Activated CD4-positive, alpha-beta T cell treated with anti-CD3 and anti-CD28 coated beads, Interleukin-2, amount 50 U/mL, for 48 hours (primary cell): ENCODE measurements around the gene BNIP5.

Experiments used
- DNase-seq, 2 experiments: peaks; one replicate each; pipeline ENCODE4 v3.0.0-alpha.2; 2020

Gene BNIP5, protein sequence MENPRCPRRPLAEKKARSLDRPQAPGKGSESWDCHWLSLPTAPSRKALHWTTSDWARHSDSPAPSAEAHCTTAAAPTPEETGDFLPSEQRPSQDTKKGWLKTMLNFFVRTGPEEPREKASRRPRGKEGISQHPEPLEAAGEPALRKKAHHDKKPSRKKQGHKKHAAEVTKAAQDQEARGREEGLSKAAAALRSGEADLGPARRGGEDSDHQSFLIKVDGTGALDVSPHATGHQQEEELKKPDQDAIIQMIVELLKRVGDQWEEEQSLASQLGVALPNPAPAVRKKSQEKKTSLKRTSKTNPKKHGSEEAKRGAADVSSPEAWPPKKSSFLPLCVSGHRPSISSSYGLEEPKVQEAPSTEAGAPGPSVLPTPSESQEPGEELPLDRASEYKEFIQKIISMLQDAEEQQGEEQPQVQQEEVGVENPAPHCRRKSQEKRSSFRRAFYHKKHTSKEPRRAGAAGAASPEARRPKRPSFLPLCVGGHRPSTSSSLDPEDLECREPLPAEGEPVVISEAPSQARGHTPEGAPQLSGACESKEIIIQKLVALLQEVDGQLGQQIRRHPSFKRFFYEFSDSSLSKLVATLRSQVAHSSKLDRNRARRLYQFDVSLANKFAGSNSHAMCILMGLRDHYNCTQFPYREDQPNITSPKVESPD

DNA sequence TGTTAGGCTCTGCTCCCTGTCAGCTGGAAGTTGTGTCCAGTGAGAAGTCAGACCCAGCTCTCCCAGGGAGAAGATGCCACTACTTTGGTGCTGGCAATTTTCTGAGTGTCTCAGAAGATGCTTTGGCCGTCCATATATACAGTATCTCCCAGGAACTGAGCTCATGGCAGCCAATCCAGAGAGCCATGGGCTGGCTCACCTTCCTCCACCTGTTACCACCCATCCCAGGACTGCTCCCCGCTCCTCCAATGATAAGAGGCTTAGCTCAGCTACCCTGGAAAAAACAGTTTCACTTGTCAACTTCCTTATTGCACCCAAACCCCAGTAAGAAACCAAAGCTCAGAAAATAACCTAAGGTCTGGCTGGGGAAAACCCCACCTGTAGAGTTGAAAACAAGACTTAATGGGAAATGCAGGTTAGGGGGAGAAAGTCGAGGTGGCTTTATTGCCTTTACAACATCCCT is at the start of gene BNIP5:
Gene BNIP5 (minus strand): TSS at position 110 of the 463 bp plus-strand sequence. CDS start 6,198 bp downstream, outside the sequence.
- DNase-seq = no peak

DNA sequence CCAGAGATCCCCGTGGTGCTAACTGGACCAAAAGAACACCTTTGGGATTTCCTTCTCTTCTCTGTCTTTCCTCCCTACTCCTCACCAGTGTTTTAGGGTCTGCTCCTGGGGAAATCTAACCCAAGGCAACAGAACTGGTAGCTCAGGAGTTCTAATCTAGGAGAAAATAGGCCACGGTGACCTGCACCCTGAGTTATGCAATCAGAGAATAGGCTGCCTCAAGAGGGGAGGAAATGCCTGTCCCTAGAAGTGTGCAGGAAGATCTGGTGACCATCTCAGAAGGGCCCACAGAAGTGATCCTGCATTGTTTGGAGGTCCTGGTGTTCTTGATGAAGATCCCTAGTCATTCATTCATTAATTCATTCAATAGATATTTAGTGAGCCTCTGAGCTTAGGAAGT is 47.4 kb upstream of the BNIP5 start:
- no peak for DNase-seq

DNA sequence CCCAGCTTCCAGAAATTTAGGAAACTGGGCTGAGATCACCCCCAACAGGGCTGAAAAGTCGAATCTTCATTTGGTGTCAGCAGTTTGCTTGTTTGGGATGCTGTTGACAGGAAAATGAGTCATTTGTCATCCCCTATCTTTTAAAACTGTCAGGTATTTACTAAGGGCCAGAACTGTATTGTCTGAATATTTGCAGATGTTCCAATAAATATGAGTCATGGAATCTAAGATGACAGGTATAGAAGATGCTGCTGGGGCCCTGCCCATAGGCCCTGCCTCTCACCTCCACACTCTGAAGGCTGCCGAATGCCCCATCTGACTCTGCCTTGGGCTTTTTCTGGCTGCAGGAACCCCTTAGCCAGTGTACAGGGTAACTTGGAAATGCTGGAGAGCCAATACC is 46.9 kb upstream of the BNIP5 start:
- DNase-seq = peak; percentile 20 to 30

DNA sequence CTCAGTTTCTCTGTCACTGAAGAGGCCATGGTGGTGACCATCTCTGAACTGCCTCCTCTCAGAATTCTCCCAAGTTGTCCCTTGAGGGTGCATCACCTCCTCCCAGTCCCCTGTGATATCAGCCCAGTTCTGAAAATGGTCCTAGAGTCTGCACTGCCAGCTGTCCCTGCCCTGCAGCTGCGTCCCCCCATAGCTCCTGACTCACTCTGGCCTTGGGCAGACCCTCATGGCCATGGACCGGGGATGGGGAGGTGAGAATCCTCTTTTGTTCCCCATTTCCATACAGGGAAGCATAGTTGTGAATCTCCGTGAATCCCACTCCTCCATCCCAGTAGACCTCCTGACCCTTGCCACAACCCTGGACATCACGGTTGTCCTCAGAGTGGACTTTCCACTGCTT is 46.3 kb upstream of the BNIP5 start:
- no peak for DNase-seq

DNA sequence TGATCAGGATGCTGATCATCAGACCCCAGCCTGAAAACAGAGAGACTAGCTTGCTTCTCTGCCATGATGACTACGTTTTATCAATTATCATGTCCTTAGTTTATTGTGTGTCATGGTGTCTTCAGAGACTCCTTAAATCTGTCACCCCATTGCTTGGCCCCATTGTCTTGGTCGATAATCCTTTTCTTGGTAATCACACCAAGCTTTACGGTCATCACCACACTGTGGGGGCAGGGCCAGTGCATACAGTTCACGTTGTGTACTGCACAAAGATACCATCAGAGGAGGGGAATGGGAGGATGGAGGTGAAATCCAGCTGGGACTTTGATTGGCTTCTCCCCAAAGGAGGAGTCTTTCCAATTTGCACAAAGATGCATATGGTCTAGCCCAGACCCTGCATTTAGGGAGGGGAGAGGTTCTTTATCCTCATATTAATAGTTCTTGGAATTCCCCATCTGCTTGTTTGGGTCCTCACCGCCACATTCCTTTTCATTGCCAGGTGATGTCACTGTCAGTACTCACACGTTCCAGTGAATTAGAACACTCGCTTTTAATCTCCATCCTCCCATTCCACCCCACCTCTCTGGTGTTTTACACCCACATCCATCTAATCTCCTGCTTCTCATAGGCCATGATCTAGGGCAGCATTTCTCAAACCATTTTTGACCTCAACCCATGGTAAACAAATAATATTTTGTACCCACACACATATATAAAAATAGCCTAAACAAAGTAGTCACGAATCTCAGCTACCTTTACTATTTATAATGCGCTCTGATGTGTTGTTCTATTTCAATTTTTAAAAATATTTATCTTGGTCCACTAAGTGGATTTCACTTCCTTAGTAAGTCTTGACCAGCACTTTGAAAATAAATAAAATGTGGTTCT is 45.1 kb upstream of the BNIP5 start:
- DNase-seq = peak in 1 of 2 experiments; percentile 22

DNA sequence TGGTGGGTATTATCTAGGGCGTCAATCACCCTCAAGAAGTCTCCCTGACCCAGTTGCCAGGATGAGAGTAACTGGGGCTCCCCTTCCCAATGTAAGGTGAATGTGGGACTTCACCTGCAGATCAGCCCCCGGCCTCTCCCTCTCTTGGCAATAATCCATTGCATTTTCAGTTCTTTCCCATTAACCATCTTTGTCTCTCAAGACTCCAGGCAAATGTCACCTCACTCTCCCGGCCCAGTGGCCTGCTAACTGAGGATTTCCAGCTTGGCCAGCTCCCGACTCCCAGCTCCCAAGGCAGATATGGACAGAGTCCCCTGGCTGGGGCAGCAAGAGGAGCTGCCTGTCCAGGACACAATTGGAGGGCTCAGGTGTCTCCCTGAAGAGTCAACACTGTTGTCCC is 43.5 kb upstream of the BNIP5 start:
- DNase-seq = no peak

DNA sequence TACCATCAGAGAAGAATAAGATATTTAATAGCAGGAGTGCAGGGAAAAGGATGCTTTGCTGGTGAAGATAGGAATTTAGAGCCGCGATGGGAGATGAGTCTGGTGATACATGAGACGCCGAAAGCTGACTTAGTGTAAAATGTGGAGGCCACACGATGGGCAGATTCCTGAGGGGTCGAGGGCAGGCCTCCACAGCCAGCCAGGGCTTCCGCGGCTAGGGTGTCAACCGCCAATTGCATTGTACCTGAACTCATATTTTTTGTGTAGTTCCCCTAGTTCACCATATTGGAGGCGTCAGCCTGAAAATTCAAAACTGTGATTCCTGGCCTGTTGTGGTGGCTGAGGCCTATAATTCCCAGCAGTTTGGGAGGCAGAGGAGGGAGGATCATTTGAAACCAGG is 42.2 kb upstream of the BNIP5 start:
- DNase-seq = no peak

DNA sequence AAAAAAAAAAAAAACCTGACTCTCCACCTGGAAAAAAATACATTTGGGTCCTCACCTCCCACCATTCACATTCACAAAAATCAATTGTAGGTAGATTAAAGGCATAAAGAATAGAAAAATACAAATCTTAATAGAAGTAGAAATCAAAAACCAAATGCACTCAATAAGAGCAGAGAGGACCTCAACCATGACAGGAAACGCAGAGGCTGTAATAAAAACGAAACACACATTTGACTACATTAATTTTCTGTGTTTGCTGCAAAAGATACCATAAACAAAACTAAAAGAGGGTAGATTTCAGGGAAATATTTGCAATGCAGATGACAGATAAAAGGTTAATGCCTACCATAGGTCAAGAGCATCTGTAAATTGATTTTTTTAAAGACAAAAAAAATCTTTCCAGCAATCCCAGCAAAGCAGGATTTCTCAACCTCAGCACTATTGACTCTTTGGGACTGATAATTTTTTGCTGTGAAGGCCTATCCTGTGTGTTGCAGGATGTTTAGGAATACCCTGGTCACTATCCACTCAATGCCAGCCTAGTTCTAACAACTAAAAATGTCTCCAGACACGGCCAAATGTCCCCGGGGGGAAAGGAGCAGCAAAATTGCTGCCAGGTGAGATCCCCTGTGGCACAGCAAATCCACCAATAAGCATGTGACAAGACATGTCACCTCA is 41.7 kb upstream of the BNIP5 start:
- no peak for DNase-seq

DNA sequence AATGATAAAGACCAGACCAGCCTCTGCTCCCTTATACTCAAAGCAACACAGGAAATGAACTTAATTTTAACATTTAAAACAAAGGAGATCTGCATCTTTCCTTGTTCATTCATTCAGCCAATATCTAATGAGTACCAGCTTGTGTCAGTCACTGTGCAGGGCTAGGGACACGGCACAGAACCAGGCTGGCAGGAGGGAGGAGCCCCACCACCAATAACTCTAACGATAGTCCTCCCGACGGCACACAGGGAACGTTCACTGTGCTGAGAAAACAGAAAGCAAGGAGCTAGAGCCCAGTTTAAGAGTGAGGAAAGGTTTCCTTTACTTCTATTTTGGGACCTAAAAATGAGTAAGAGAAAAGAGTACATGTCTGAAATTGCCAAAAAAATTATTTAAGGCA is 40.9 kb upstream of the BNIP5 start:
- DNase-seq = no peak

DNA sequence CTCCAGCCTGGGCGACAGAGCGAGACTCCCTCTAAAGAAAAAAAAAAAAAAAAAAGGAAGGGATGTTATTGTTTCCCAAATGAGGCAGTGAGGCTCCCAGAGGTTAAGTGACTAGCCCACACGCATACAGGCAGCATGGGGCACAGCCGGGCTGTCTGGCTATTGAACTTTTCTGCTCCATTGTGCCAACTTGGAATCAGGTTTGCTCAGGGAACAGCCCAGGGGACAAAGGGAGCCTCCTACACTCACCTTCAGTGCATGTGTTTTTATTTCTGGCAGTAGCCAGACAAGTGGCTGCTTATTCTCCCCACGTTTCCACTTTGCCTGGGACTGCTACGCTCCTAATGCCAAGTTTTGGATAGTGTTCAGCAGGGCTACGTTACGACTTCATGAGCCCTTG is 40.1 kb upstream of the BNIP5 start:
- no peak for DNase-seq

DNA sequence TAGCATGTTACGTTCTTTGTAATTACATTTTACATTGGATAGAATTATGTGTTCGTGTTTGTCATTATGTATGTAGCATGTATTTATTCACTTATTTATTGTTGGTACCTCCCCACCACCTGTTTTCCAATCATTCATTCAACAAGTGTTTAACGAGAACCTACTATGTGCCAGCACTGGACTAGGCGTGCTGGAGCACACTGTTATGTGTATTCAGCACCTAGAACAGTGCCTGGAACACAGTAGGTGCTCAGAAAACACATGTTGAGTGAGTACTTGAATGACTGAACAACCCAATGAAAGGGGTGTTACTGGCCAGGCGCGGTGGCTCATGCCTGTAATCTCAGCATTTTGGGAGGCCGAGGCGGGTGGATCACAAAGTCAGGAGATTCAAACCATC is 39.5 kb upstream of the BNIP5 start:
- no peak for DNase-seq

DNA sequence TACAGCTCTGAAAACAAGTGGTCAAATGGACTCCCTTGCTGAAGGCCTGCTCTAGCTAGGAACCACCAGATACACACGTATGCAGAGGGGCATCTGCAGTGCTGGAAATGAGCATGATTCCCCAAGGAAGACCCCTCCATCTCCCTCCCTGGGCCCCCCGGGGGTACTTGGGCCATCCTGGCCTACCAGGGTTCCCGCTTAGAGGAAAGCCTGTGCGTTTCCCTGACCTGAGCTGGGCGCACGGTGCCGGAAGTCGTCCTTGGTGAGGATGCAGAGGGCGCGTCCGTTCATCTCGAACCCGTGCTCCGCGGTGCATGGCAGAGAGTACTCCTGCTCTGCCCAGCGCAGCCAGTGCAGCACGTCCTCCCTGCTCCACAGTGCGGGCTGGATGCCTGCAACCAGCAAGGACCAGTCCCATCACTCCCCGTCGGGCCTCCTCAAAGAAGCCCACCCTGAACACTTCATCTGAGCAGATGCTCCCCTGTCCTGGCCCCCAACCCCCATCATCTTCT is 39.0 kb upstream of the BNIP5 start:
- no peak for DNase-seq

DNA sequence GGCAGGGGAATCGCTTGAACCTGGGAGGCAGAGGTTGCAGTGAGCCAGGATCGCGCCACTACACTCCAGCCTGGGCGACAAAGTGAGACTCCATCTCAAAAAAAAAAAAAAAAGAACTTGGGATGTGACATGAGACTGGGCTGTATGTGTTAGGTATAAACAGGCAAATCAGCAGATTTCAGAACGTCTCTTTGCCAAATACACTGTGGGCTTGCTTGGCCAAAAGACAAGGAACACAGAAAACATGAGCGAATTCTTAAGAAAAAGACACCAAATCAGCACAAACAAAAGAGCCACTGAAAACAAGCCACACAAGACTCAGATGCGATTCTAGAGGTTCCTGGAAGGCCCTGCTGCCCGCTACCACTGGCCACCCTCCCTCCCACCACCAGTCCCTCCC is 38.3 kb upstream of the BNIP5 start:
- no peak for DNase-seq

DNA sequence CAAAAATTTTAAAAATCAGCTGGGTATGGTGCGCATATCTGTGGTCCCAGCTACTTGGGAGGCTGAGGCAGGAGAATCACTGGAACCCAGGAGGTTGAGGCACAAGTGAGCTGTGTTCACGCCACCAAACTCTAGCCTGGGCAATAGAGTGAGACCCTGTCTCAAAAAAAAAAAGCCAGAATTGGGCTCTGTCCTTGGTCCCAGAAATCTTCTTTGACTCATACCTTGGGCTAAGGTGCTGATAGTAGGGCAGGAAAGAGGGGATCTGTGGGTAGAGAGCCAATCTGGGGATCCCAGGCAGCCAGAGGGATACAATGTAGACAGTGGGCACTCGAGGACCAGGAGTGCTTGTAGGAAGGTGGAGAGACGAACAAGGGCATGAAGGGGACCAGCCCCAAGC is 37.5 kb upstream of the BNIP5 start:
- DNase-seq = no peak

DNA sequence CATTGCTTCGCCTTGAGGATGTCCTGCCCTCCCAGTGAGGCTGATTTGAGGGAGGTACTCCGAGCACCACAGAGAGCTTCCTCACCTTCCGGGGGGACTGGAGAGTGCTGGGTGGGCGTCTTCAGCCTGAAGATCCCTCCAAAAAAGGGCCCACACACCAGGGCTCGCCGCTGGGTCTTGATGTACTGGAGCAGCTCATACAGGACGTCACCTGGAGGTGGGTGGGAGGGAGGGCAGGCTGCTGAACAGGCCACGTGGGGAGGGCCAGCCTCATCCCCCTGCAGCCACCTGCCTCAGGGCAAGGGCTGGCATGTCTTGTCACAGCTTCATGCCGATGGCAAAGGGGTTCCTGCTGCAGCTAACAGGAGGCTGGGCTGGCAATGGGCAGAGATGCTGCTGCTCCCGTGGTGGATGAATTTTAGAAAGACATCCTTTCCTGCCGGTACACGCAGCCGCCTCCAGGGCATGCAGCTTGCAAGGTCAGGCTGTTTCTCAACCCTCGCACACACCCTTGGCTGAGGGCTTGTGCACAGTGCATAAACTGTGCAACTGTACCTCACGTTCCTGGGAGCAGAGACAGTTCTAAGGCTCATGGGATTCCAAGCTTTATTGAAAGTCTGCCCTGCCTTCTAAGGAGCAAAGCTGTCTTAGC is 36.8 kb upstream of the BNIP5 start:
- no peak for DNase-seq

DNA sequence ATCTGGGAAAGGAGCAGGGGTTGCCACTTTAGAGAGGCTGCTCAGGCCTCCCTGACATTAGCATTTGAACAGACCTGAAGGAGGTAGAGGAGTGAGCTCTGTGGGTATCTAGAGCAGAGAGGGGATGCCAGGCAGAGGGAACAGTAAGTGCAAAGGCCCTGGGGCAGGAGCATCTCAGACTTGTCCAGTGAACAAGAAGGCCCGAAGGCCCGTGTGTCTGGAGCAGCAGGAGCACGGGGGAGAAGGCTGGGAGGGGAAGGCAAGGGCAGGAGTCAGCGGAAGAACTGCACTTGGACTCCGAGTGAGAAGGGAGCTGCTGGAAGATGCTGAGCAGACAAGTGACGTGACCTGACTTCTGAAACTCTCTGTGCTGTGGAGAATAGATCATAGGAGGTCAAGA is 35.4 kb upstream of the BNIP5 start:
- no peak for DNase-seq

DNA sequence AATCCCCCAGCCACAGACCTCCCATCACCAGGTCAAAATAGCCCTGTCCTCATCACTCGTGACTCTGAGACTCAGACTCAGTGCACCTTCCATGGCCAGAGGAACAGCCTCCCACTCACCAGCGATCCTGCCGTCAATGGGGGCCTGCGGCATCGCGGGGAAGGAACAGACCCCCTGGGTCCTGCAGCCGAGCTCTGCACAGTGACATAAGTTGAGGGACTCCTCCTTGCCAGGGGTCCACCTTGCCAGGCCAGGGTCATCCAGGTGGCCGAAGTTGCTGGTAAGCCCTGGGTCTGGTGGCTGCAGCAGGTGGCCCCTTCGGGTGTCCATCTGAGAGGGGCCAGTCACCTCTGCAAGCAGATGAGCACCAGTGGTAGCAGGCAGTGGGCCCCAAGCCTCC is 34.5 kb upstream of the BNIP5 start:
- no peak for DNase-seq

DNA sequence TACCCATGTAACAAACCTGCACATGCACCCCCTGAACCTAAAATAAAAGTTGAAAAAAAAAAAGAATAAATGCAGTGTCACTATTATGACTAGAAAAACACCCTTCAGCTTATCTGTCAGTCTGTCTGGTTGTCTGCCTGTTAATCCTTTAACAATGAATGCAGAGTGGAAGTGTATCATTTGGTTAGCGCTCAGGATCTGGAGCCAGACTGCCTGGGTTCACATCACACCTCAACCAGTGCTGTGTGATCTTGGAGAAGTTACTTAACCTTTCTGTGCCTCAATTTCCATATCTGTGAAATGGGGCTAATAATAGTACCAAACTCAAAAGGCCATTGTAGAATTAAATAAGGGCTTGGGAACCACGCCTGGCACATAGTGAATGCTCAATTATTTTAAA is 34.0 kb upstream of the BNIP5 start:
- no peak for DNase-seq

DNA sequence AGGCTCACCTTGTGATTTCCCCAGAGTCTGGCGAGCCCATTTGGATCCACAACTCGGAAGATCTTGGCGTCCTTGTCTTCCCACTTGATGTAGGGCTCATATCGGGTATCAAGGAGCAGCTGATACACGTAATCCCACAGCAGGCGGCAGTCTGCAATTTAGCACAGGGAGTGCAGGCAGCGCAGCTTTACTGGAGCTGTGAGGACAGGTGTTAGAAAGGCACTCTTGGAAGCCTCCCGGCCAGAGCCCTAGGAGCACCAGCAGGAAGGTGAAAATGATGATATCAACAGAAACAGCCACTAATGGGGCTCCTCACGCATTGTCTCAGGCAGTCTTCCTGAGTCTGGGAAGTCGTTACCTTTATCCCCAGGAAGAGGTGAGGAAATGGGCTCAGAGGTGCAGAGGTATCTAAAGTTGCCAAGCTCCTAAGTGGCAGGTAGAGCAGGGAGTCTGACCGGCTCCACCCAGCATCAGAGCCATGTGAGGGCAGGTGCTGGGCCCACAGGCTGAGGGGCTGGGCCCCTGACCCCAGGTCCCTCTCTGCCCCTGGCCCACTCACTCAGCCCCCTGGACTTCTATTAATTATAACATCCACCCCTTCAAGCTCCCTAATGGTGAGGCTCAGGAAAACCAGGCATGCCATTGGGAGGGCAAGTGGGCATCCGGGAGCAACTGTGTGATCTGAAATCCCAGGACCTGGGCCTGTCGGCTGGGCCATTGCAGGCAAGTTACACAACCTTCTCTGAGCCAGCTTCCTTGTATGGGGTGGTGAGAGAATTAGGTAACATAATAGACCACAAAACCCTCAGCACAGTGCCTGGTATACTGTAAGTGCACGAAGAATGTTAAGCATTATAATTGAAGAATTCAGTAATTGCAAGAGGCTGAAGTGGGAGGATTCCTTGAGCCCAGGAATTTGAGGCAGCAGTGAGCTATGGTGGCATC is 32.5 kb upstream of the BNIP5 start:
- no peak for DNase-seq

DNA sequence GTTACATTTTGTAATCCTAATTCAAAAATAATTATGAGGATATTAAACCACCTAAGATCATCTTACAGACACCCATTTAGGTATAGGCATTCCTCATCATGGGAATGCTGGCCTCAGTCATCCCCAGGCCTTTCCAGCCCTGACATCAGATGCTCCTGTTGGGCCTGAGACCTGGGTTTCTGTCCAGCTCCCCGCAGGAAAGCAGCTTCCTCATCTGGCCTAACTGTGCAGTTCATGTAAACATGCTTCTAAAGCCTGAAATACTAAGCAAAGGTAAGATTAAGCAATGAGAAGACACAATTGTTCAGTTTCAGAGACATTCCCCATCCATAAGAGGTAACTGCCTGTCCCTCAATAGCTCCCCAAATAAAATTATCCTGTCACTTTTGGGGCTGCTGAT is 31.7 kb upstream of the BNIP5 start:
- DNase-seq = no peak

DNA sequence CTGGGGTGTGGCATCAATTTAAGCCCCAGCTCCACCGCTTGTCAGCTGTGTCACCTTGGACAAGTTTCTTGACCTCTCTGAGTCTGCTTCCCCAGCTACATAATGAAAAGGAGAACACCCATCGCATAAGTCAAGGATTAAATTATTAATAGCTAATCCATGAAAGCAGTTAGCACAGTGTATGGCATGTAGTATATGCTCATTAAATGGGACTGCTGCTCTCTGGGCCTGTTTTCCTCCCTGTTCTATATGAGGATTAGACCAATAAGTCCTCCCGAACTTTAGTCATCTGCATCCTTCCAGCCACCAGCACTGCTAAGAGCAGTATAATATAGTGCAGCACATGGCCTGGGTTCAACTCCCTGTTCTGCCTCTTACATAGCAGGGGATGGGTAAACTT is 31.1 kb upstream of the BNIP5 start:
- no peak for DNase-seq
